ENCODE results near the gene MCF2L2.

GRCh38 chr3:183295211-183295610 is 133.2 kb downstream of the MCF2L2 start:
- TF ChIP-seq, protein P1, sequence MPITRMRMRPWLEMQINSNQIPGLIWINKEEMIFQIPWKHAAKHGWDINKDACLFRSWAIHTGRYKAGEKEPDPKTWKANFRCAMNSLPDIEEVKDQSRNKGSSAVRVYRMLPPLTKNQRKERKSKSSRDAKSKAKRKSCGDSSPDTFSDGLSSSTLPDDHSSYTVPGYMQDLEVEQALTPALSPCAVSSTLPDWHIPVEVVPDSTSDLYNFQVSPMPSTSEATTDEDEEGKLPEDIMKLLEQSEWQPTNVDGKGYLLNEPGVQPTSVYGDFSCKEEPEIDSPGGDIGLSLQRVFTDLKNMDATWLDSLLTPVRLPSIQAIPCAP (CRISPR knock-in tag; IDR thresholded peaks at IDR 0.05; ENCODE audit: borderline replicate concordance): no peak
- TF ChIP-seq, protein P2, sequence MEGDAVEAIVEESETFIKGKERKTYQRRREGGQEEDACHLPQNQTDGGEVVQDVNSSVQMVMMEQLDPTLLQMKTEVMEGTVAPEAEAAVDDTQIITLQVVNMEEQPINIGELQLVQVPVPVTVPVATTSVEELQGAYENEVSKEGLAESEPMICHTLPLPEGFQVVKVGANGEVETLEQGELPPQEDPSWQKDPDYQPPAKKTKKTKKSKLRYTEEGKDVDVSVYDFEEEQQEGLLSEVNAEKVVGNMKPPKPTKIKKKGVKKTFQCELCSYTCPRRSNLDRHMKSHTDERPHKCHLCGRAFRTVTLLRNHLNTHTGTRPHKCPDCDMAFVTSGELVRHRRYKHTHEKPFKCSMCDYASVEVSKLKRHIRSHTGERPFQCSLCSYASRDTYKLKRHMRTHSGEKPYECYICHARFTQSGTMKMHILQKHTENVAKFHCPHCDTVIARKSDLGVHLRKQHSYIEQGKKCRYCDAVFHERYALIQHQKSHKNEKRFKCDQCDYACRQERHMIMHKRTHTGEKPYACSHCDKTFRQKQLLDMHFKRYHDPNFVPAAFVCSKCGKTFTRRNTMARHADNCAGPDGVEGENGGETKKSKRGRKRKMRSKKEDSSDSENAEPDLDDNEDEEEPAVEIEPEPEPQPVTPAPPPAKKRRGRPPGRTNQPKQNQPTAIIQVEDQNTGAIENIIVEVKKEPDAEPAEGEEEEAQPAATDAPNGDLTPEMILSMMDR (IDR thresholded peaks at IDR 0.05 in 2 of 3, conservative IDR thresholded peaks at IDR 0.05 in 1 of 3; ENCODE audit: insufficient read depth in 2 of 3, low read depth in 1 of 3, low read length in 3 of 3): no peak
- TF ChIP-seq BCL6 (CRISPR knock-in tag; IDR thresholded peaks at IDR 0.05): no peak
- TF ChIP-seq, protein P3, sequence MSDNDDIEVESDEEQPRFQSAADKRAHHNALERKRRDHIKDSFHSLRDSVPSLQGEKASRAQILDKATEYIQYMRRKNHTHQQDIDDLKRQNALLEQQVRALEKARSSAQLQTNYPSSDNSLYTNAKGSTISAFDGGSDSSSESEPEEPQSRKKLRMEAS (CRISPR knock-in tag; IDR thresholded peaks at IDR 0.05): no peak
- TF ChIP-seq SIN3A (IDR thresholded peaks at IDR 0.05; ENCODE audit: borderline replicate concordance in 2 of 2, control insufficient read depth in 1 of 2, low read depth in 2 of 2, low read length in 2 of 2): no peak
